Esophagus (tissue), 2 donors: ENCODE results near the gene NEMP2. TPM values are rescaled to one million over a fixed set of nuclear protein-coding genes. Genes with fewer than 3 reads are reported as not detected.

Source experiments
- H3K27ac ChIP-seq, 2 donors: one replicate each; pipeline ENCODE4 v1.5.1; 2013; ENCODE audit warnings: low read depth in 2 of 2, mild to moderate bottlenecking in 2 of 2, inconsistent platforms in 1 of 2, low read length in 1 of 2, moderate library complexity in 1 of 2
- H3K27me3 ChIP-seq, 2 donors: one replicate each; pipeline ENCODE4 v1.6.1; 2013; ENCODE audit warnings: low read length in 2 of 2, control low read depth in 1 of 2, mild to moderate bottlenecking in 1 of 2; ENCODE audit not compliant: insufficient read depth in 2 of 2, control insufficient read depth in 1 of 2
- H3K36me3 ChIP-seq, 2 donors: one replicate each; pipeline ENCODE4 v1.6.1; 2013; ENCODE audit warnings: low read length in 1 of 2; ENCODE audit not compliant: control insufficient read depth in 2 of 2, insufficient read depth in 2 of 2
- H3K4me1 ChIP-seq, 2 donors: one replicate each; pipeline ENCODE4 v1.6.1; 2013; ENCODE audit warnings: low read length in 1 of 2; ENCODE audit not compliant: control insufficient read depth in 2 of 2, insufficient read depth in 2 of 2
- H3K4me3 ChIP-seq, 2 donors: one replicate each; pipeline ENCODE4 v1.5.1; 2013; ENCODE audit warnings: low read length in 2 of 2, mild to moderate bottlenecking in 2 of 2, low read depth in 1 of 2, moderate library complexity in 1 of 2
- H3K9me3 ChIP-seq, 2 donors: one replicate each; pipeline ENCODE4 v1.6.1; 2013; ENCODE audit warnings: mild to moderate bottlenecking in 2 of 2, low read depth in 1 of 2, low read length in 1 of 2, moderate library complexity in 1 of 2; ENCODE audit not compliant: control insufficient read depth in 2 of 2, insufficient read depth in 1 of 2
- WGBS, 2 donors: extraction: QIAGEN DNeasy Blood & Tissue Kit; methylation state at CpG; one replicate each; pipeline ENCODE4 v1.1.7; 2013; 5-methylcytosine and 5-hydroxymethylcytosine counted together
- polyA plus RNA-seq, 2 donors: library from polyadenylated mRNA; stranded (reverse); fragments of 200-250 nt; gene quantifications; one replicate each; pipeline ENCODE4 v1.2.3, GENCODE V29; 2013
- donor health status: healthy with polysubstance abuse.
- donor health status: Bipolar disorder and iron deficiency.

NEMP2 gene
- polyA plus RNA-seq, 2 donors, result 0.61 to 1.4 TPM

- 87 to 92% methylated on average over 3 of the region's 3 CpGs for WGBS, 2 donors
- H3K4me1 ChIP-seq, result no peaks in the 10 kb centered on the region
- no peak overlapping the region for H3K4me3 ChIP-seq
- H3K27ac ChIP-seq, result no peak overlapping the region
- no peaks in the 10 kb centered on the region for H3K27me3 ChIP-seq
- no peaks in the 10 kb centered on the region for H3K9me3 ChIP-seq
- no peaks in the 10 kb centered on the region for H3K36me3 ChIP-seq
Observed at GRCh38 chr2:190561094-190561493, 26.6 kb upstream of the NEMP2 start.

GRCh38 chr2:190554357-190555006, 20.0 kb upstream of the NEMP2 start:
- H3K4me3 ChIP-seq, result no peak overlapping the region

GRCh38 chr2:190553254-190553653, 18.7 kb upstream of the NEMP2 start:
- H3K4me1 ChIP-seq, result no peaks in the 10 kb centered on the region
- no peaks in the 10 kb centered on the region for H3K9me3 ChIP-seq
- 97 to 100% methylated on average over 1 of the region's 1 CpG for WGBS, 2 donors
- H3K36me3 ChIP-seq, result peaks cover 0 to 2% of the 10 kb centered on the region in 2 donors
- H3K4me3 ChIP-seq, result no peak overlapping the region
- no peak overlapping the region for H3K27ac ChIP-seq
- H3K27me3 ChIP-seq, result no peaks in the 10 kb centered on the region

More at GRCh38 chr2:190554357-190555006, 20.0 kb upstream of the NEMP2 start:
- peaks cover 0 to 2% of the 10 kb centered on the region in 2 donors for H3K36me3 ChIP-seq
- H3K9me3 ChIP-seq, result no peaks in the 10 kb centered on the region
- no peaks in the 10 kb centered on the region for H3K4me1 ChIP-seq
- no peak overlapping the region for H3K27ac ChIP-seq
- 87 to 89% methylated on average over 7 of the region's 7 CpGs for WGBS, 2 donors
- no peaks in the 10 kb centered on the region for H3K27me3 ChIP-seq

- Histone ChIP-seq H3K27ac (no peak overlapping the region), H3K4me3 (no peak overlapping the region), H3K27me3 (no peaks in the 10 kb centered on the region), H3K4me1 (no peaks in the 10 kb centered on the region), H3K36me3 (peaks cover 0 to 2% of the 10 kb centered on the region in 2 donors), H3K9me3 (no peaks in the 10 kb centered on the region)
- 76 to 82% methylated on average over 4 of the region's 4 CpGs for WGBS, 2 donors
Observed at GRCh38 chr2:190551928-190552327, 17.4 kb upstream of the NEMP2 start.

GRCh38 chr2:190550137-190550536, 15.6 kb upstream of the NEMP2 start:
- 97 to 98% methylated on average over 3 of the region's 3 CpGs for whole genome bisulfite sequencing, 2 donors
- Histone ChIP-seq H3K9me3 (no peaks in the 10 kb centered on the region), H3K27ac (no peak overlapping the region), H3K4me3 (no peak overlapping the region), H3K36me3 (peaks cover 0 to 2% of the 10 kb centered on the region in 2 donors), H3K4me1 (no peaks in the 10 kb centered on the region), H3K27me3 (no peaks in the 10 kb centered on the region)

- H3K27ac ChIP-seq, result no peak overlapping the region
- H3K36me3 ChIP-seq, result peaks cover 0 to 2% of the 10 kb centered on the region in 2 donors
- no peaks in the 10 kb centered on the region for H3K9me3 ChIP-seq
- H3K27me3 ChIP-seq, result no peaks in the 10 kb centered on the region
- H3K4me1 ChIP-seq, result no peaks in the 10 kb centered on the region
- H3K4me3 ChIP-seq, result no peak overlapping the region
Observed at GRCh38 chr2:190547886-190548285, 13.4 kb upstream of the NEMP2 start.

- H3K27me3 ChIP-seq, result no peaks in the 10 kb centered on the region
- H3K9me3 ChIP-seq, result no peaks in the 10 kb centered on the region
- H3K27ac ChIP-seq, result no peak overlapping the region
- H3K4me1 ChIP-seq, result no peaks in the 10 kb centered on the region
- WGBS, 2 donors, result 74 to 91% methylated on average over 3 of the region's 3 CpGs
- no peak overlapping the region for H3K4me3 ChIP-seq
- peaks cover 0 to under 1% of the 10 kb centered on the region in 2 donors for H3K36me3 ChIP-seq
Observed at GRCh38 chr2:190546734-190547133, 12.2 kb upstream of the NEMP2 start.

GRCh38 chr2:190545555-190546385, 11.2 kb upstream of the NEMP2 start:
- 66 to 73% methylated on average over 5 of the region's 5 CpGs for WGBS, 2 donors
- Histone ChIP-seq H3K4me3 (no peak overlapping the region), H3K27me3 (no peaks in the 10 kb centered on the region), H3K9me3 (no peaks in the 10 kb centered on the region), H3K4me1 (no peaks in the 10 kb centered on the region), H3K36me3 (no peaks in the 10 kb centered on the region), H3K27ac (no peak overlapping the region)

GRCh38 chr2:190545093-190545492, 10.6 kb upstream of the NEMP2 start:
- Histone ChIP-seq H3K27ac (no peak overlapping the region), H3K4me1 (no peaks in the 10 kb centered on the region), H3K27me3 (no peaks in the 10 kb centered on the region), H3K9me3 (peaks cover 0 to 4% of the 10 kb centered on the region in 2 donors), H3K36me3 (no peaks in the 10 kb centered on the region), H3K4me3 (no peak overlapping the region)
- 60 to 64% methylated on average over 3 of the region's 3 CpGs for WGBS, 2 donors
